Measurements from ENCODE around the gene FAN1.
A peak's percentile ranks its signal among the peaks of the same experiment; 100 is the strongest.

The FAN1 gene

DNA sequence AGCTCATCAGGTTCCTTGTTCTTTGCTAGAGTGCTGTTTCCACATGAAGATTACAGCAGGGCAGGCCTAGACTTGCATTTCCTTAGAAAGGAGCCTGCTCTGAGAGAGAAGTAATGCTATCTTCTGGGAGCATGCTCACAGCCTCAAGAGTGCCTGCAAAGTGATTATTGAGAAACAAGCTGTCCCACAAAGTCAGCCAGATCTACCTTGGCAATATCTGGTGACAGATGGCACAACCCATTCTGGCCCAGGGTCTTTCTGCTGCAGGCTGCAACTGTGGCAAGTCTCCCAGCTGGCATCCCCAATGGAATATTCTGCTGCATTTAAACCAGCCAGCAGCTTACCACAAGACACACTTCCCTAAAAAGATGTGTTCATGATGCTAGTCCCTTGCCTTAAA lies 58.4 kb downstream of the FAN1 start:
- no peak for DNase-seq

DNA sequence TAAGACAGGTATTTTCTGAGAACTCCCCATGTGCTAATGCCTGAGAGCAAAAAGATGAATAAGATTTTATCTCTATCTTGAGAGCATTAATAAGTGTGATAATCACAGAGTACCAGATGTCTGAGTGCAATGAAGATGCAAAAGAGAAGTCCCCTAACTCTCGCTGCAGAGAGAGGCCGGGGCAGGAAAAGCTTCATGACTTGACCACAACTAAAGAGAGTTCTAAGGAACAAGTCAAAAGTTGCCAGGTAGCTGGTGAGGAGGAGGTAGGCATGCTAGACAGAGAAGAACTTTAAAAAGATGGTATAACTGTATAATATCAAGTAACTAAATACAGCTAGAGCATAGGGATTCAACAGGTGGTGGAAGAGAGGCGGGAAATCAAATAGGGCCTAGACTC lies 58.9 kb downstream of the FAN1 start:
- no peak for DNase-seq

DNA sequence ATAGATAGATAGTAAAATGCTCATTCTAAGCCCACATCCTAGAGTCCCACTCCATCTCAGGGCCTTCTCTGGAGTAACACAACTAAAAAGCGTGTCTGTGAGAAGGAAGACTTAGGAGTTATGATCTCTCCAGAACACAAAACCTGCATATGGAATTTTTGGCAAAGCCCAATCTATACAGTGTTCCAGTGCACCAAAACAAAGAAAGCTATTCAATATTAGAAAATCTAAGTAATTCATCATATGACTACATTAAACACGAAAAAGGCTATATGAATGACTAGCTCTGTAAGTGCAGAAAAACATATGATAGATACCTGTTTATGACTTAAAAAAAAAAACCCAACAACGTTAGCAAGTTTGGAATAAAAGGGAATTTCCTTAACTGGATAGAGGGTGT lies 60.0 kb downstream of the FAN1 start:
- DNase-seq: no peak

DNA sequence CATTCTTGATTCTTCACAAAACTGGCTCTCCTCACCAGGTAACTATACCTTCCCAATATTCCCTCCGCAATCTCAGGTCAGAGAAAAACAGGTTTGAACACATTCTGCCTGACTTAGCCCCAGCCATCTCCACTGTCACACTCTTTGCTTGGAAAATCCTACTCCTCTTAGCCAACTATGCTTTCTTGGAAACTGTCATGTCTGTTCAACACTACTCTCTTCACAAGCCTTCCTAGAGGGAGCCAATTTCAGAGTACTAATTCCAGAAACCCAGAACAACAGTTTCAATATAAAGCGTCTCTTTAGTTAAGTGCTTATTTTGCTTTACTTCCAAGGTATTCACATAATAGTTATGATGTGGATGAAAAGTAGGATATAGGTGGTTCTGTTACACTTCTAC lies 66.0 kb downstream of the FAN1 start:
- no peak for DNase-seq

DNA sequence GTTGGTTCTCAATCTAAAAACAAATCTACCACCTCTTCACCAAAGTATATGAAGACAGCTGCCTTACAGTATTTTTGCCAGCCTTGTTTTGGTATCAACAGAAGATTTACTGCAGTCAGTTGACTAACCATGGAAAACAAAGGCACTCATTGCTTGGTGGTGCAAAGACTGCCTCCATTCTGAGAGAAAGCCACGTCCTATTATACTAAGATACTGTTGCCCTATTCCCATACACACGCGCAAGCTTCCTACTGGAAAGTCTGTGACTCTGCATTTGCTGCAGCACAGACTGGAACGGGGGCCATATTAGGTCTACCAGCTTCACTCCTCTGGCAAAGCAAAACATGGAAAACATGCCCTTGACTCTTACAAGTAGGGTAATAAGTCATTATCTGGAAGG lies 69.7 kb downstream of the FAN1 start:
- no peak for DNase-seq

DNA sequence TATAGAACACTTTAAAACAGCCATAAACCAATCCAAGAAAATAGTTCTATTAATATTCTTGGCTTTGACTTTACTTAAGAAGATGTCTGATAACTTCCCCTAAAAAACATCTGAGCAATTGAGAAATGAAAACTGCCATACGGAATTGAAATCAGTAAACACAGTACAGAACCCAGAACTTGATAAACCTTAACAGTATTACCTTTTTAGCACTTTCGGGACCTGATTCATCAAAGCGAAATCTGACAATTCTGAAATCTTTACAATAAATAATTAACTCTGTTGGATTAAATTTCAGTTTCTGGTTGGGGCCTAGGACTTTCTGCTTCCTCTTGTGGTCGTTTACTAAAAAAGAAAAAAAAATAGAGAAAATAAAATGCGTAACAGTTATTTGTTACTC lies 70.4 kb downstream of the FAN1 start:
- no peak for DNase-seq

DNA sequence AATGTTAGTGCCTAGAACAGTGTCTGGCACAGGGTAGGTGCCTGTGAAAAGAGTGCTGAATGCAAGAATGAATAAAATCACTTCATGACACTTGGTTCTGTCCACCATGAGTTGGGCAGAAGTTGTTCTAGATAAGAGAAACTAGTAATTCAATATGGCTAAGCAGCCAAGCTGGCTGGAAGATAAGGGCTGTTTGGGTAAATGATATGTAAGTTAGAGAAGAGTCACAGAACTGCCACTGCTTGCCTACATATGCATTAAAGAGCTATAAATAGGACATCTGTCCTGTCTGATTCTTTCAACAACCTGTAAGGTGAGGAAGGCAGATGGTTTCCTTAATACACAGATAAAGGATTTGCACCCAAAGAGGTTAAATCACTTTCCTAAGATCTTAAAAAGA lies 74.6 kb downstream of the FAN1 start:
- DNase-seq: no peak

DNA sequence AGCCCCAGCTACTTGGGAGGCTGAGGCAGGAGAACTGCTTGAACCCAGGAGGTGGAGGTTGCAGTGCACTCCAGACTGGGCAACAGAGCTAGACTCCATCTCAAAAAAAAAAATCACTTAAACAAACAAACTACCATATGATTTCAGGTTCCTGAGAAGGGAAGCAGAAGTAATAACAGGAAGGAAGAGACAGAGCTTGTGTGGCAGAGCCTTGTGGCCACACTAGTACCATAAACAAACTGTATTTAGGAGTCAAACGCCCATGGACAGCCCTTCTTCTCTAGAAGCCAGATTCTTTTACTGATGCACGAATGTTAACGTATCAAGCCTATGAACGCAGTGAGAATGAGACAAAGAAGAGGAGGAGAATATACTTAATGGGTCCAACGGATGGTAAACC lies 75.7 kb downstream of the FAN1 start:
- no peak for DNase-seq

DNA sequence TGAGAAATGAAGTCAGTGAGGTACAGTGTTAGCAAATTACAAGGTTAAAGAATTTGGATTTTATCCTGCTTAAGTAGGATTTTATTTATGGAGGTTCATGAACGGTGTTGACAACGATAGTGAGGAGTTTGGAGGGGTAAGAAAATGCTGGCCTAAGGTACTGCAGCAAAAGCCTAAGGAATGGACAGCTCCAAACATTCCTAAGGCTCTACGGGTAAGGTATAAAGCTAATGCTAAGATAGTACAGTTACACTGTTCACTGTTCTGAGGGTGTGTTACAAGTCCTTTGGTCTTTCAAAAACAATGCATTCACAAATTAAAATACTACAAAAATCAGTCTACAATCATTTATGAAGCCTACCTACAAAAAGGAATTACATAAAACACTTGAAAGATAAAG lies 80.4 kb downstream of the FAN1 start:
- DNase-seq: no peak

DNA sequence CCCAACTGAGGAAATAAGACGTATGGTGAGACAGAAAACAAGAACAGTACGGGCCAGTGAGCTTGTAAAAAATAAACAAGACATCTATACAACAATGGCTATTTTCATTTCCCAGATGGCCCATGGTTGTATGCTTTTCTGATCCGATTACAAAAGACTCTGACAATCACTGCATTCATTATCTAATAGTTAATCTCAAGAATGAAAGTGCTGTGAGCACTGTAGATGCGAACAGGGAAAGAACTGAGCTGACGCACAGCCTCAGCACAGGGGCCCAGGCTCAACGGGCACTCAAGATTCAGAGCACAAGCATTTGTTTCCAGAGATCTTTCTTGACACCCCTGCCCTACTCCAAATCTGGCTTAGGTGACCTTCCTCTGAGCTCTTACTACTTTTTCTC lies 80.8 kb downstream of the FAN1 start:
- DNase-seq: peak; percentile 9

DNA sequence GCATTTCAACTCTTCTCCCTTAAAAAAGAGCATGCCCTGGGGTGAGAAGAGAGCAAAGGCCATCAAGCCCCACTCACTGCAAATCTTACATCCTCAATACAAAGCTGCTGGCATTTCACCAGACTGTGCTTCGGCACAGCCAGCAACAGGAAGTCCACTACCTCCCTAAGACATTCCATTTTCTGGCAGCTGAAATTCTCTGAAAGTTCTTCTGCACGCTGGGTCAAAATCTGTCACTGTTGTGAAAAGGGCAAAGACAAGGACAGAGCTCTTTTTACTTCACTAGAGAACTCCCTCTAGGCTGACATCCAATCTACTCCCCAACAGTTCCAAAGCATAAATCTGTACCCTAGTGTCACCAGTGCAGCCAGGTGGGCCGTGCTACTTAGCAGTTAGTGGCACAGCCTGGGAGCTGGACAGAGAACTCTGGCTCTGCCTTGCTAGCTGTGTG lies 81.4 kb downstream of the FAN1 start:
- DNase-seq: no peak

DNA sequence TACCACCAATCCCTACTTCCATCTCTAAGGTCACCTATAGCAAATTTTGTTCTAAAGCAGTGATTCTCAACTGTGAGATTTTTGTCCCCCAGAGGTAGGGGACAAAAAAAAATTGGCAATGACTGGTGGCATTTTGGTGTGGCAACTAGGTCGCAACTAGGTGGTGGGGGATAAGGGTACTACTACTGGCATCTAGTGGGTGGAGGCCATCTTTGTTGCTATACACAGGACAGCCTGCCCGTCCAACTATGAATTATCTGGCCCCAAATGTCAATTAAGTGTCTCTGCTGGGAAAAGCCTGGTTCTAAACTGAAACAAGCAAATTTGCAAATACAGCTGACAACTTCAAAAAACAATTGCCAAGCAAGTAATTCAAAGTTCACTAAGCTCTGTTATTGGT lies 86.3 kb downstream of the FAN1 start:
- no peak for DNase-seq

DNA sequence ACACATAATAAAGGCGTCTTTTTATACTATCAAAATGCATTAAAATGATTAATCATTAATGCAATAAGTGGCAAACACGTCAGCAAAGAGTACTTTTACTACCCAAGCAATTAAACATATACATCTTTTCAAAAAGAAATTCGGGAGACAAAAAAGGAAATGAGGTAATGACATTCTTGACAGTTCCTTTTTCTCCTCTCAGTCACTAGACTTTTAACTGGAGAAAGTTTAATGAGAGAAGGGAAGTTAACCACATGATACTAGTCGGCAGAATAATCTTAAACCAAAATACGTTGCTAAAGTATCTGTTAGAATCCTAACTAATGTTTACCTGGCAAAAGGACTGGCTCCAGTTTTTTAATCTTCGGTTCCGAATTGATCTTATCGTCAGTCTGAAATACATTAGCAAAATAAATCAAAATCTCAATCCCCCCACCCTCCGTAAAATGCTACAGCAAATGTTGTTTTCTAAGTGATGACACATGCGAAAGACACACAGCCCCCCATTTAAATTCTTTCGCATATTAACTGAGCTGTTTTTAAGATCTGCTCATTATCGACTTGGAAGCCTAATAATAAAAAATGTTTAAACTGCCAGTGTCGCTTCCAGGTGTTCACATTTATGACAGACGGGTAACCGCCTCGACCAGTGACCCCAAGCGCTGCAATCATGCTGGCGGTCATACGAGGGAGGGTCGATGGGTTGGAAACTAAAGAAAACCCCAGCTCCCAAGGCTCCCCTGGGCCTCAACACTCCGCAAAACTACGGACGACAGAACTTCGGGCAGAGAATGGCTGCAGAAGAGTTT lies 86.9 kb downstream of the FAN1 start:
- peak; percentile 19 for DNase-seq

DNA sequence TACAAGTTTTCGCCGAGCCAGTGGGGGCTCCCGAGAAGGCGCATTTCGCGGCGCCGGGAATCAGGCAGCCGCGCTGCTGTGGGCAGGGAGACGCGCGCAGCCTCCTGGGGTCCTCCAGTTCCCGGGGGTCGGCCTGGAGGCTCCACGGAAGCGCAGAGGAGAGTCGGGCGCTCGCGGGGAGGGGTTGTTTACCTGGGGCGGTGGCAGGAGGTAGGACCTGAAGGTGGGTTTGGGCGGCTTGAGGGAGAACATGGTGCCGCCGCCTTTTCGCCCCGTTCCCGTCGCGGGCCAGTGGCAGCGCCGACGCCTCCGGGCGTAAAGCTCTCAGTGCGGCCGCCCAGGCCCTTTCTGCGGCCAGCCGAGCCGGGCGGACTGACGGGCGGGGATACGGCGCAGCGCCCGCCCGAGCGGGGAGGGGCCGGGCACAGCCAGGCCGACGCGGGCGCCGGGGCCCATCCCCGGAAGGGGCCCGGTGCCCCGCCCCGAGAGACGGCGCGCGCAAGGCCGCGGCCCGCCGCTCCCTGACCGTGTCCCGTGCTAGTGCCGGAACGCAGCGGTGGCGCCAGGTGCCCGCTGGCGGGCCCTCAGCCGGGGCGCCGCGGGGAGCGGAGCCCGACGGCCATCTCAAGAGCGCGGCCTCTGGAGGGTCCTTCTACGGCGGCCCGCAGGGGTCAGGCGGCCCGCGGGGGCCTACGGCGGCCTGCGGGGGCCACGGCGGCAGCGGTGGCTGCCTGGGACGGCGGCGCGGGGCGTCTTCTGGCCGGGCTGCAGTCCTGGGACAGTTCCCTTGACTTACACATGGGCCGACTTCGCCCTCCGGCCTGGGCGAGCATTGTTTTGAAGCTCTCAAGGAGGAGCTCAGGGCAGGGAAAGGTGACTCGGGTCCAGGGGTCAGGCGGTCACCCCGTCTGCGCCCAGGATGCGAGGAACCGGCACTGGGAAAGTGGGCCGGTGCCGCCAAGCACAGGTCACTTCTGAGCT lies 87.8 kb downstream of the FAN1 start, which contains the start of gene MTMR10:
TSS of gene MTMR10 (minus strand) at position 374 of the 981 bp plus-strand sequence. CDS start at position 252, 122 bp downstream.
- DNase-seq: peak; percentile 75

DNA sequence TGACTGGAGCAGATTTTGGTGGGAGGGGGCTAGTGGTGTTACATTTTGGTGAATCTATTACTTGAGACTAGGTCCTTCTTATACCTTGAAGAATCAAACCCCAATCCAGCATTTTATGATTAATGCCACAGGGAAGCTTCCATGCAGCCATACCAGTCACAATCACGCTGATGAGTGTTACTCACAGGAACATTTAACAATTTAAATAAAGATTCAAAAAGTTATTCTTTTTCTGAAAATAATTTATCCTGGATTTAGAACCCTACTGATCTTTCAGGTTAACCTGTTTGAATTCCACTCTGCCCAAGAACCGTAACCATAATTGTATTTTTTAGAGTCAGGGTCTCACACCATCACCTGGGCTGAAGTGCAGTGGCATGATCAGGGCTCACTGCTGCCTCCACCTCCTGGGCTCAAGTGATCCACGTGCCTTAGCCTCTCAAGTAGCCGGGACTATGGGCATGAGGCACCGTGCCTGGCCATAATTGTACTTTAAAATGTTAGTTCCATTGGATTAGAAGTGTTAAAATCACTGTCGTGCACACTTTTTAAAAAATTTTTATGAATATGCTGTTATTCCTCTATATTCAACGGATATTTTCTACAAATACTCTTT lies 88.6 kb downstream of the FAN1 start:
- DNase-seq: no peak

All from NCI-H146 (cell line).